A673 (cell line): ENCODE measurements around the gene HSDL2. TPM values are rescaled to one million over a fixed set of nuclear protein-coding genes. Genes with fewer than 3 reads are reported as not detected.

Source experiments
- BruUV-seq: library from RNA; stranded (reverse); fragments of 400-500 nt; replicated peaks from 2 replicates; lab custom pipeline; 2021; lab: Mats Ljungman, UMichigan
- CTCF ChIA-PET: fragments of 300-600 bp; sonication (Branson Sonifier 250); formaldehyde crosslinking; loops from one replicate; lab custom pipeline; 2022; ENCODE audit warnings: antibody characterized with exemption; lab: Charles Lee
- POLR2A ChIA-PET: fragments of 300-600 bp; sonication (Branson Sonifier 250); formaldehyde crosslinking; loops from one replicate; lab custom pipeline; 2022; ENCODE audit warnings: antibody characterized with exemption; ENCODE audit not compliant: low non-redundant PET; lab: Charles Lee
- DNase-seq: peaks from one replicate; pipeline ENCODE4 v3.0.0-alpha.2; 2015; ENCODE audit warnings: low spot score
- H3K27ac ChIP-seq: fragments of 200-600 bp; sonication (generic); 2 replicates; pipeline ENCODE4 v1.5.1; 2016; ENCODE audit warnings: mixed run types, low read depth, mild to moderate bottlenecking, mixed read lengths, antibody characterized with exemption, low read length; ENCODE audit not compliant: poor library complexity, severe bottlenecking
- H3K27me3 ChIP-seq: fragments of 200-600 bp; sonication (generic); replicated peaks from 2 replicates; pipeline ENCODE4 v1.6.1; 2017; ENCODE audit warnings: mixed run types, low read depth, mild to moderate bottlenecking, mixed read lengths, antibody characterized with exemption, low read length; ENCODE audit not compliant: insufficient read depth, poor library complexity
- H3K36me3 ChIP-seq: fragments of 200-600 bp; sonication (generic); 2 replicates; pipeline ENCODE4 v1.6.1; 2016; ENCODE audit warnings: mixed run types, mild to moderate bottlenecking, mixed read lengths, antibody characterized with exemption, low read length; ENCODE audit not compliant: insufficient read depth, poor library complexity, severe bottlenecking
- H3K4me1 ChIP-seq: fragments of 200-600 bp; sonication (generic); 2 replicates; pipeline ENCODE4 v1.6.1; 2017; ENCODE audit warnings: mixed run types, mild to moderate bottlenecking, mixed read lengths, antibody characterized with exemption, low read length; ENCODE audit not compliant: insufficient read depth, poor library complexity, severe bottlenecking
- H3K4me3 ChIP-seq: fragments of 200-600 bp; sonication (generic); 2 replicates; pipeline ENCODE4 v1.5.1; 2016; ENCODE audit warnings: low read depth, mixed run types, mild to moderate bottlenecking, mixed read lengths, low read length; ENCODE audit not compliant: poor library complexity, severe bottlenecking
- H3K9me3 ChIP-seq: fragments of 200-600 bp; sonication (generic); 2 replicates; pipeline ENCODE4 v1.6.1; 2016; ENCODE audit warnings: mixed run types, low read depth, mild to moderate bottlenecking, mixed read lengths, antibody characterized with exemption, low read length; ENCODE audit not compliant: poor library complexity, severe bottlenecking
- EZH2 ChIP-seq: fragments of 200-600 bp; sonication (generic); IDR thresholded peaks from 2 replicates; pipeline ENCODE4 v1.6.1; 2017; ENCODE audit warnings: borderline replicate concordance, low read depth, mild to moderate bottlenecking, mixed read lengths, antibody characterized with exemption, low read length; ENCODE audit not compliant: poor library complexity, severe bottlenecking
- intact Hi-C: fragments of 100-400 bp; cut with micrococcal nuclease; formaldehyde crosslinking; loops from one replicate; pipeline ENCODE4 v1.10.0; 2022; ENCODE audit not compliant: unreplicated experiment
- total RNA-seq: library from RNA; stranded (reverse); gene quantifications from 2 replicates; pipeline ENCODE4 v1.2.3, GENCODE V29; 2021
- TF ChIP-seq, protein P1 (sequence below): fragments of 300-800, 200-600 bp; sonication (generic); conservative IDR thresholded peaks from 2 replicates; pipeline ENCODE4 v1.5.1; 2017; ENCODE audit warnings: low read depth, mild to moderate bottlenecking, antibody characterized with exemption, low read length, moderate library complexity, mixed read lengths

The HSDL2 gene
- total RNA-seq, 1 experiment from 2014 or later = 28.2 TPM

DNA sequence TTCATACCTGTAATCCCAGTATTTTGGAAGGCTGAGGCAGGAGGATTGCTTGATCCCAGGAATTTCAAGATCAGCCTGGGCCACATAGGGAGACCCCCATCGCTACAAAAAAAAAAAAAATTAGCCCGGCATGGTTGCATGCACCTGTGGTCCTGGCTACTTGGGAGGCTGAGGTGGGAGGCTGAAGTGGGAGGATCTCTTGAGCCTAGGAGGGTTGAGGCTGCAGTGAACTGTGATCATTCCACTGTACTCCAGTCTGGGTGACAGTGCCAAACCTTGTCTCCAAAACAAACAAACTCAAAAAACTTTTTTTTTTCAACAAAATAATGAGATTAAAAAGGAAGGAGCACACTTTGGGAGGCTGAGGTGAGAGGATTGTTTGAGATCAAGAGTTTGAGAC, 120.9 kb downstream of the HSDL2 start:
- Histone ChIP-seq H3K27me3 (no peaks in the 10 kb centered on the region), H3K4me3 (no peak overlapping the region), H3K4me1 (peaks cover 5% of the 10 kb centered on the region), H3K36me3 (no peaks in the 10 kb centered on the region), H3K27ac (peak overlapping the region; percentile 43), H3K9me3 (no peaks in the 10 kb centered on the region)
- intact Hi-C loops = no loop called here
- POLR2A ChIA-PET = no interaction called here
- TF ChIP-seq EZH2 = no peak
- TF ChIP-seq, protein P1, sequence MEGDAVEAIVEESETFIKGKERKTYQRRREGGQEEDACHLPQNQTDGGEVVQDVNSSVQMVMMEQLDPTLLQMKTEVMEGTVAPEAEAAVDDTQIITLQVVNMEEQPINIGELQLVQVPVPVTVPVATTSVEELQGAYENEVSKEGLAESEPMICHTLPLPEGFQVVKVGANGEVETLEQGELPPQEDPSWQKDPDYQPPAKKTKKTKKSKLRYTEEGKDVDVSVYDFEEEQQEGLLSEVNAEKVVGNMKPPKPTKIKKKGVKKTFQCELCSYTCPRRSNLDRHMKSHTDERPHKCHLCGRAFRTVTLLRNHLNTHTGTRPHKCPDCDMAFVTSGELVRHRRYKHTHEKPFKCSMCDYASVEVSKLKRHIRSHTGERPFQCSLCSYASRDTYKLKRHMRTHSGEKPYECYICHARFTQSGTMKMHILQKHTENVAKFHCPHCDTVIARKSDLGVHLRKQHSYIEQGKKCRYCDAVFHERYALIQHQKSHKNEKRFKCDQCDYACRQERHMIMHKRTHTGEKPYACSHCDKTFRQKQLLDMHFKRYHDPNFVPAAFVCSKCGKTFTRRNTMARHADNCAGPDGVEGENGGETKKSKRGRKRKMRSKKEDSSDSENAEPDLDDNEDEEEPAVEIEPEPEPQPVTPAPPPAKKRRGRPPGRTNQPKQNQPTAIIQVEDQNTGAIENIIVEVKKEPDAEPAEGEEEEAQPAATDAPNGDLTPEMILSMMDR = no peak
- BruUV-seq = no TSS peak
- CTCF ChIA-PET = no interaction called here
- DNase-seq = no peak

DNA sequence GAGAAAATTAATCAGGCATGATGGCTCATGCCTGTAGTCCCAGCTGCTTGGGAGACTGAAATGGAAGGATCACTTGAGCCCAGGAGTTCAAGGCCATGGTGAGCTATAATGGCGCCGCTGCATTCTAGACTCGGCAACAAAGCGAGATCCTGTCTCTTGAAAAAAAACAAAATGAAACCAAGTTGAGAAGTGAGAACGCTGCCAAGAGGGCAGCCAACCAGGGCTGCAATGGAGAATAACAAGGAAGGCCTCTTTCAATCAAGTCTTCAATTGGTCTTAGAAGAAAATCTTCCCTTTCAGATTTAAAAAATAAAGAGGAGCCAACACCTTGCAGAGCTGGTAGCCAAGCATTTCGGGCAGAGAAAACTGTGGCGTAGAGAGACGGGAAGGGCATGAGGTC, 121.4 kb downstream of the HSDL2 start:
- Histone ChIP-seq H3K27ac (peak overlapping the region; percentile 43), H3K9me3 (no peaks in the 10 kb centered on the region), H3K4me1 (peaks cover 5% of the 10 kb centered on the region), H3K4me3 (no peak overlapping the region), H3K27me3 (no peaks in the 10 kb centered on the region), H3K36me3 (no peaks in the 10 kb centered on the region)
- intact Hi-C loops = no loop called here
- no peak for DNase-seq
- BruUV-seq = no TSS peak
- TF ChIP-seq EZH2 = no peak
- TF ChIP-seq, protein P1 = no peak
- ChIA-PET POLR2A (no interaction called here), CTCF (no interaction called here)

DNA sequence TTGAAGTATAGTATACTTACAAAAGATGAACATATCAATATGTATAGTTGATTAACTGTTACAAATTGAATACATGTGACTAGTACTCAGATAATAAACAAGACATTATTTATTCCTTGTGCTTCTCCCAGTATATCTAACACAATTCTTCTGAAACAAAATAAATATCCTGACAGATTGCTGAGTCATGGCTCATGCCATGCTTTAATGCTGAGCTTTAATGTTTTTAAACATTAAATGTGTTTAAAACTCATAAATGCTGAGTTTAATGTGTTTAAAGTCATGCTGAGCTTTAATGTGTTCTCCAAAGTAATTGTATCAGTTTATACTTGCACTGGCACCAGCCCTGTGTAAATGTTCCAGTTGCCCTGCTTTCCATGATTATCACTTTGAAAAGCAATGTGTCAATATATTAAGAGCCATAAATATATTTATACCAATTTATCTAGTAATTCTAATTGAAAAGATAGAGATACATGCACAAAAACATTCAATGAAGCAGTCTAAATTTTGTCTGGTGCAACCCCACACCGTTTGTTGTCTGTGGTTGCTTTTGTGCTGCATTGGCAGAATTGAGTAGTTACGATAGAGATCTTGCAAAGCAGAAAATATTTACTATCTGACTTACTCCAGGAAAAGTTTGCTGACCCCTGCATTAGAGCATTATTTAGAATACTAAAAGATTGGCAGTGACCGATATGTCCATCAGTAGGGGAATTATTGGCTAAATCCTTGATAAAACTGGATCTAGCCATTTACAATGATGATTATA, 122.5 kb downstream of the HSDL2 start:
- peak overlapping the region; percentile 43 for H3K27ac ChIP-seq
- CTCF ChIA-PET = no interaction called here

More for the DNA sequence above, 122.5 kb downstream of the HSDL2 start:
- no peak overlapping the region for H3K4me3 ChIP-seq
- no peak for TF ChIP-seq EZH2
- TF ChIP-seq, protein P1 = no peak
- DNase-seq = no peak
- no peaks in the 10 kb centered on the region for H3K27me3 ChIP-seq
- peaks cover 14% of the 10 kb centered on the region for H3K4me1 ChIP-seq
- intact Hi-C loops = no loop called here
- no TSS peak for BruUV-seq
- no peaks in the 10 kb centered on the region for H3K9me3 ChIP-seq
- no peaks in the 10 kb centered on the region for H3K36me3 ChIP-seq
- POLR2A ChIA-PET = interaction anchor here (0.6 kb wide), 1 partner anchor 10 kb away, joined by 6 read pairs; no protein-coding TSS in a partner anchor
